Measurements from ENCODE around the gene FAHD1. TPM values are rescaled to one million over a fixed set of nuclear protein-coding genes. Genes with fewer than 3 reads are reported as not detected.

Gene FAHD1
- total RNA-seq, 1 donor from 2014 or later = 16.1 TPM

- no peaks in the 10 kb centered on the region for H3K27me3 ChIP-seq (ENCODE audit: low read depth)
- H3K4me1 ChIP-seq = peaks cover 38% of the 10 kb centered on the region
- TF ChIP-seq, protein P1, sequence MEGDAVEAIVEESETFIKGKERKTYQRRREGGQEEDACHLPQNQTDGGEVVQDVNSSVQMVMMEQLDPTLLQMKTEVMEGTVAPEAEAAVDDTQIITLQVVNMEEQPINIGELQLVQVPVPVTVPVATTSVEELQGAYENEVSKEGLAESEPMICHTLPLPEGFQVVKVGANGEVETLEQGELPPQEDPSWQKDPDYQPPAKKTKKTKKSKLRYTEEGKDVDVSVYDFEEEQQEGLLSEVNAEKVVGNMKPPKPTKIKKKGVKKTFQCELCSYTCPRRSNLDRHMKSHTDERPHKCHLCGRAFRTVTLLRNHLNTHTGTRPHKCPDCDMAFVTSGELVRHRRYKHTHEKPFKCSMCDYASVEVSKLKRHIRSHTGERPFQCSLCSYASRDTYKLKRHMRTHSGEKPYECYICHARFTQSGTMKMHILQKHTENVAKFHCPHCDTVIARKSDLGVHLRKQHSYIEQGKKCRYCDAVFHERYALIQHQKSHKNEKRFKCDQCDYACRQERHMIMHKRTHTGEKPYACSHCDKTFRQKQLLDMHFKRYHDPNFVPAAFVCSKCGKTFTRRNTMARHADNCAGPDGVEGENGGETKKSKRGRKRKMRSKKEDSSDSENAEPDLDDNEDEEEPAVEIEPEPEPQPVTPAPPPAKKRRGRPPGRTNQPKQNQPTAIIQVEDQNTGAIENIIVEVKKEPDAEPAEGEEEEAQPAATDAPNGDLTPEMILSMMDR (IDR thresholded peaks at IDR 0.05) = no peak
- DNase-seq = no peak
- ATAC-seq = no peak
- H3K27ac ChIP-seq = no peak overlapping the region
- H3K4me3 ChIP-seq = no peak overlapping the region
- peaks cover 55% of the 10 kb centered on the region for H3K36me3 ChIP-seq
- H3K9me3 ChIP-seq = no peaks in the 10 kb centered on the region
- intact Hi-C loops (cut with DNase I) = no loop called here
Measured at GRCh38 chr16:1784977-1785845, 41.8 kb upstream of the FAHD1 start.

- DNase-seq = no peak
Measured at GRCh38 chr16:1785846-1786170, 41.2 kb upstream of the FAHD1 start.

DNA sequence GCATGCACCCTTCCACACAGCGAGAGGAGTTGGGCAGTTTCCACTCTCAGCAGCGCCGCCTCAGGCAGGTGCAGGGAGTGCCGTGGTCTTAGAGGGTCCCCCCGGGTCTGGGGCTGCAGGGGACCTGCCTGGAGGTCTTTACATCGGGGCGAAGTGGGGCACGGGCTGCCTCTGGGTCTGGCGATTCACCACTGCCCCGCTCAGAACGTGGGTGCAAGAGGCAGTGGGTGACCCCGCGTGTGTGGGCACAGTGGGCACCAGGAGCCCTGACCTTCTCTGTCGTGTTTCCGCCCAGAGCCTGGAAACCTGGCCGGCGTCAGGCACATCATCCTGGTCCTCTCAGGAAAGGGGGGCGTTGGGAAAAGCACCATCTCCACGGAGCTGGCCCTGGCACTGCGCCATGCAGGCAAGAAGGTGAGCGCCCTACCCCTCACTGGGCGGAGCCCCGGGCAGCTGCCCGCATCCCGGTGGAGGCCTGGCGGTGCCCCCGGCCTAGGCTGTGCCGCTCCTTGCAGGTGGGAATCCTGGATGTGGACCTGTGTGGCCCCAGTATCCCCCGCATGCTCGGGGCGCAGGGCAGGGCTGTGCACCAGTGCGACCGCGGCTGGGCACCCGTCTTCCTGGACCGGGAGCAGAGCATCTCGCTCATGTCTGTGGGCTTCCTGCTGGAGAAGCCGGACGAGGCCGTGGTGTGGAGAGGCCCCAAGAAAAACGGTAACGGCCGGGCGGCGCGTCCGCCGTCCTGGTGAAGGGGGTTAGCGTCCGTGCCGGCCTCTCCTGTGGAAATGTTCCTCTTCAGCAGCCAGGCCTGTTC, 40.6 kb upstream of the FAHD1 start:
- intact Hi-C loops (cut with DNase I) = no loop called here
- H3K4me3 ChIP-seq = no peak overlapping the region
- H3K36me3 ChIP-seq = peaks cover 45% of the 10 kb centered on the region
- peaks cover 25% of the 10 kb centered on the region for H3K4me1 ChIP-seq
- ATAC-seq (no peak), DNase-seq (no peak)
- no peaks in the 10 kb centered on the region for H3K27me3 ChIP-seq (ENCODE audit: low read depth)
- no peaks in the 10 kb centered on the region for H3K9me3 ChIP-seq
- no peak overlapping the region for H3K27ac ChIP-seq
- TF ChIP-seq, protein P1 (IDR thresholded peaks at IDR 0.05) = no peak

More at GRCh38 chr16:1785846-1786170, 41.2 kb upstream of the FAHD1 start:
- Histone ChIP-seq H3K36me3 (peaks cover 49% of the 10 kb centered on the region), H3K4me3 (no peak overlapping the region), H3K4me1 (peaks cover 32% of the 10 kb centered on the region), H3K27ac (no peak overlapping the region), H3K27me3 (ENCODE audit: low read depth) (no peaks in the 10 kb centered on the region), H3K9me3 (no peaks in the 10 kb centered on the region)
- intact Hi-C loops (cut with DNase I) = no loop called here
- ATAC-seq = no peak
- TF ChIP-seq, protein P1 (IDR thresholded peaks at IDR 0.05) = no peak

- TF ChIP-seq, protein P1 (IDR thresholded peaks at IDR 0.05) = no peak
- no peaks in the 10 kb centered on the region for H3K9me3 ChIP-seq
- H3K36me3 ChIP-seq = peaks cover 45% of the 10 kb centered on the region
- intact Hi-C loops (cut with DNase I) = no loop called here
- no peak overlapping the region for H3K27ac ChIP-seq
- H3K4me3 ChIP-seq = no peak overlapping the region
- no peak for ATAC-seq
- no peaks in the 10 kb centered on the region for H3K27me3 ChIP-seq (ENCODE audit: low read depth)
- no peak for DNase-seq
- H3K4me1 ChIP-seq = peaks cover 23% of the 10 kb centered on the region
Measured at GRCh38 chr16:1787056-1787321, 40.0 kb upstream of the FAHD1 start.

- Histone ChIP-seq H3K27me3 (ENCODE audit: low read depth) (no peaks in the 10 kb centered on the region), H3K4me1 (peaks cover 23% of the 10 kb centered on the region), H3K36me3 (peaks cover 45% of the 10 kb centered on the region), H3K9me3 (no peaks in the 10 kb centered on the region), H3K4me3 (no peak overlapping the region), H3K27ac (no peak overlapping the region)
- intact Hi-C loops (cut with DNase I) = no loop called here
- TF ChIP-seq, protein P1 (IDR thresholded peaks at IDR 0.05) = no peak
- ATAC-seq (no peak), DNase-seq (peak; percentile 42)
Measured at GRCh38 chr16:1787322-1788094, 39.5 kb upstream of the FAHD1 start.

Data from lower lobe of right lung (tissue), 2 donors.